ENCODE measurements around the gene UCK2.

UCK2 gene

DNA sequence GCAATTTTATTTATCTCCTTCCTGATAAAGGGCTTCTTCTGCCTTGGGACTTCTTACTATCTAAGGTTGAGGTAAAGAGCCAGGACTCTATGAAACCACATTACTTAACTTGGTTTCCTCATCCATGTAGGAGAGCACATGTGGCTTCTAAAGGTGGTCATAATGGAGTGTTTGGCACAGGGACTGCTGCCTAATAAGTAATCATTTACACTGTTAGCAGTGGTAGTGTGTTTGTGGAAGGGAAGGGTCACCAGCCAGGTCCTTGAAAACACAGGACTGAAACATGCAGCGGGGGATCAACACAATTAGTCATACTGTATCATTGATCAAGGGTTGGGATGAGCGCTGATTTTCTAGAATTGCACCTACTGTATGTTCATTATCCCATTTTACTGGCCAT is 59.6 kb downstream of the UCK2 start:
- H3K4me3 ChIP-seq (ENCODE audit: low read length): no peak overlapping the region
- no peak for TF ChIP-seq ZNF274 (IDR thresholded peaks at IDR 0.05; ENCODE audit: low read depth, low read length)

DNA sequence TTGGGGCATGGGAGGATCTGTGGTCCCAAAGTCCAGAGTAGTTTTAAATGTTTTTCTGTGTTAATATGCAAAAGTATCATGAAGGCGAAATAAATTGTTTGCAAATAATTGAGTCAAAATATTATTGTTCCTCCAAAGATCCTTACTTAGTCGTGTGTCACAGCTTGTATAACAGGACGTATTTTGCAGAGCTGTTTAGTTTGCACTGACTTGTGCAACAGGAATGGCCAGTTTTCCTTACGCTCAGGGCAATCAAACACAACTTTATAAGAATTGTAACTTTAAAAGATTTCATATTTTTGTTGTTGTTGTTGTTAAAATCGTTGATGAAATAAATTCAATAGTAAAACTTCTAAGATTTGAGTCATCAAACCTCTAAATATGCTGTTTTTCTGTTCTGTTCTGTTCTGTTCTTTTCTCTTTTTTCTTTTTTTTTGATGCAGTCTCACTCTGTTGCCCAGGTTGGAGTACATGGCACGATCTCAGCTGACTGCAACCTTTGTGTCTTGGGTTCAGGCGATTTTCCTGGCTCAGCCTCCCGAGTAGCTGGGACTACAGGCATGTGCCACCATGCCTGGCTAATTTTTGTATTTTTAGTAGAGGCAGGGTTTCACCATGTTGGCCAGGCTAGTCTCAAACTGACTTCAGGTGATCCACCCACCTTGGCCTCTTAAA is 60.6 kb downstream of the UCK2 start:
- no peak overlapping the region for H3K4me3 ChIP-seq (ENCODE audit: low read length)
- no peak for TF ChIP-seq ZNF274 (IDR thresholded peaks at IDR 0.05; ENCODE audit: low read depth, low read length)

DNA sequence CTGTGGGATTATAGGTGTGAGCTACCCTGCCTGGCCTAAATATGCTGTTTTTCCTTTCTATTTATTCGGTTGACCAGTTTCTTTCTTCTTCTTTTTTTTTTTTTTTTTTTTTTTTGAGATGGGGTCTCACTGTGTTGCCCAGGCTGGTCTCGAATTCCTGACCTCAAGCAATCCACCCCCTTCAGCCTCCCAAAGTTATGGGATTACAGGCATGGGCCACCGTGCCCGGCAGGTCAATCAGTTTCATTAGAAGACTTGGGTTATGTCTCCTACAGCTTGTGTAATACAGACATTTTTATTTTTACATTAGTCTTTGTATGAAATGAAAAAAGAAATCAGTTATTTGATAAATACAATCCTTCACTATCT is 61.1 kb downstream of the UCK2 start:
- TF ChIP-seq ZNF274 (IDR thresholded peaks at IDR 0.05; ENCODE audit: low read depth, low read length): no peak
- H3K4me3 ChIP-seq (ENCODE audit: low read length): no peak overlapping the region

DNA sequence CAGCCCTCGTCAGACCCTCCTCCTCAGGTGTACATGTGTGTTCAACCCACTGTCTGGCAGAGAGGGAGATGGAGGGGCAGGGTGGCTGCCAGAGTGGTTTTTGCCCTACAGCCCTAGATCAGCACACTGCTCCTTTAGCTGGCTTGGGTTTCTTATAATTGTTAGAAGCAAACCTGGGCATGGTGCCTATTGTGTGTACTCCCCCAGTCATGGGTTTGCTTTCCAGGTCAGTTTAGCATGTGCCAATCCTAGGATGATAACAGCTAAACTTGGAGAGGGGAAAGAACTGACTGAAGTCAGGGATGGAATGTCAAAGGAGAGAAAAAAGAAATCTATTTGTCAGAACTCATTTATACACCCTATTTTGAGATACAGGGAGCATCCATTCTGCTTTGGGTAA is 63.3 kb downstream of the UCK2 start:
- TF ChIP-seq ZNF274 (IDR thresholded peaks at IDR 0.05; ENCODE audit: low read depth, low read length): no peak
- H3K4me3 ChIP-seq (ENCODE audit: low read length): no peak overlapping the region

DNA sequence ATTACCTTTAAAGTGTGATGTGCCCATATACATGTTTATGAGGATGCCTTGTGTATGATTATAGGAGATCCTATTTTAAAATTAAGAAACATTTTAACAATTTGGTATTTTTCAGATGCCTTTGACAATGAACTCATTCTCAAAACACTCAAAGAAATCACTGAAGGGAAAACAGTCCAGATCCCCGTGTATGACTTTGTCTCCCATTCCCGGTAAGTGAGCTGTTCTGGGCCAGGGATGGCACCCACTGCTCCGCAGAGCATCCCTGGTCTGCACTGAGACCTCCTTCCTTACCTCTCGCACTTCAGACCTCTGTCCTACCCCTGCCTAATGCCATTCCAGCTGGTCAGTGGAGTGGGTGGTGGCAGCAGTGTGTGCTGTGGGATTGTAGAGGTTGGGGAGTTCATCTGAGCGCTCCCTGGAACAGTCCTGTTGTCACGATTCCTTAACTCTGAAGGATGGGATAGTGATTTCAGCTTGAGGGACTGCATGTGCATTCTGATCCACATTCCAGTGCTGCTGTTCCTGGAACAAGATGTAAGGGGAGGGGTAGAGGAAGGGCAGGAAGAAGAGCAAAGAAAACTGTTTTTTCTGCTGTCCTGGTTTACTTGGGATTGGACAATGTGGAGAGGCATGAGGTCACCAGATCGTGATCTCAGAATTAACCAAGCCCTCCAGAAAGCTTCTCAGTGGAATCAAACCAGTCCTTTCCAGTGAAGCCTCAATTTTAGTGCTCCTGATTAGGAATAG is 63.9 kb downstream of the UCK2 start:
- TF ChIP-seq ZNF274 (IDR thresholded peaks at IDR 0.05; ENCODE audit: low read depth, low read length): no peak
- H3K4me3 ChIP-seq (ENCODE audit: low read length): no peak overlapping the region

DNA sequence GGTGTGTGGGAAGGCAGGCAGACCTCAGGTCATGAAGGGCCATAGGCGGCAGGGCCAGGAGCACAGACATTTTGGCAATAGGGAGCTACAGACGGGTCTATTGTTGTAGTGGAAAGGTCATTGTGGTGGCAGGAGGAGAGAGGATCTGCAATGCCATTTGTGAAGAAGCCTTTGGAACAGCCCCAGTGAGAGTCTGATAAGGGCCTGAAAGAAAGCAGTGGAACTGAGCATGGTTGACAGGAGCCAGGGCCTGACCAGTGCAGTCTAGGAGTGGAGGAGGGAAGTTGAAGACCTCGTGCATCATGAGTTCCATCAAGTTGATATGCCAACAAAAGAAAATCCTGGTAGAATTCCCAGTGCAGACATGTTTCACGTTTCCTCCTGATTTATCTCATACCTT is 65.5 kb downstream of the UCK2 start:
- no peak for TF ChIP-seq ZNF274 (IDR thresholded peaks at IDR 0.05; ENCODE audit: low read depth, low read length)

DNA sequence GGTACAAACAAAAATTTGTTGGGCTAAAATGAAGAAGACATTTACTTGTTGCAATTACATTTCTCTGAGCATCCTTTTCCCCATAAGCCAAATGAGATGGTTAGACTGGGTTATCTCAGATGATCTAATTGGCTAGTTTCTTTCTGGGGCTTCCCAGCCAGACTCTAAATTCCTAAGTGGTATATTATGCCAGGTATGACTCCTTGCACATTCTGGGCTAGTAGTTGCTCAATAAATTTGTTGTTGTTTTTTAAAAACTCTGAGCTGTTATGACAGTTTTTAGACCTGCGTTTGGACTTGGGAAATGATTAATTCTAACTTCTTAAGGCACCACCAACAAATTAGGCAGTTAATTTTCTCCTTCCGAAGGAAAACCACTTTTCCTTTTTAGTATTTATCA is 66.1 kb downstream of the UCK2 start:
- H3K4me3 ChIP-seq (ENCODE audit: low read length): no peak overlapping the region
- no peak for TF ChIP-seq ZNF274 (IDR thresholded peaks at IDR 0.05; ENCODE audit: low read depth, low read length)

More for the DNA sequence above, 65.5 kb downstream of the UCK2 start:
- H3K4me3 ChIP-seq (ENCODE audit: low read length): no peak overlapping the region

DNA sequence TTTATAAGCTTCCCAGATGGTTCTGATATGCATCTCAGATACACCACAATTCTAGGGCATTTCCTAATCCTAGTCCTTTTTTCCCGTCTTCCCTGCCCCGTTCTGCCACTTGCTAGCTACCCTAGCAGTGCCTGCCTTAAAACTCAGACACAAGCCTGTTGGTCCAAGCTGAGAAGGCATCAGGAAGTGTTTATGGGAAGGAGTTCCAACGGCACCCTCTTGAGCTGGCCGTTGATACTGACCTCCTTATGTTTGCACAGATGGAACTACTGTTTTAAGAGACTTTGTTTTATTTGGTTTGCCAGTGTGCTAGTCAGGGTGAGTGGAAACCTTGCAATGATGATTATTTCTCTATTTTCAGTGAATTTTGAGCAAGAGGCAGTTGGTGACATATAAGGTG is 67.2 kb downstream of the UCK2 start:
- no peak overlapping the region for H3K4me3 ChIP-seq (ENCODE audit: low read length)
- no peak for TF ChIP-seq ZNF274 (IDR thresholded peaks at IDR 0.05; ENCODE audit: low read depth, low read length)

DNA sequence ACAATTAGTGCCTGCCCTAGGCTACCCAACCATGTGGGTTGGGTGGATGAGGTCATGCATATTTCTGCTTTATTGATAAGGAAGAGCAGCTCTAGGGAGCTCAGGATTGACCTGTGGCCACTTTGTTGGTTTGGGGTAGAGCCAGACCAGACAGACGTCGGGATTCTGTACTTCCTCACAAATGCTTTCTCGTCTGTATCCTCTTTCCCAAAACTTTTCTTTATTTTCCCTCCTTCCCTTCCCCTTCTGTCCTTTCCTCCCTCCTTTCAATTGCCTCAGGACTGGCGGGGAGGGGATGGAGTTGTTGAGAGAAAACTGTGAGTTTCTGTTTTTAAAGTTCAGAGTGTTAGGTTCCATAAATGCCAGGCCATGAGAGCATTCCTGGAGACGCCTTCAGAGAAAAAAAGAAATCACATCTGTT is 68.0 kb downstream of the UCK2 start:
- H3K4me3 ChIP-seq (ENCODE audit: low read length): no peak overlapping the region

DNA sequence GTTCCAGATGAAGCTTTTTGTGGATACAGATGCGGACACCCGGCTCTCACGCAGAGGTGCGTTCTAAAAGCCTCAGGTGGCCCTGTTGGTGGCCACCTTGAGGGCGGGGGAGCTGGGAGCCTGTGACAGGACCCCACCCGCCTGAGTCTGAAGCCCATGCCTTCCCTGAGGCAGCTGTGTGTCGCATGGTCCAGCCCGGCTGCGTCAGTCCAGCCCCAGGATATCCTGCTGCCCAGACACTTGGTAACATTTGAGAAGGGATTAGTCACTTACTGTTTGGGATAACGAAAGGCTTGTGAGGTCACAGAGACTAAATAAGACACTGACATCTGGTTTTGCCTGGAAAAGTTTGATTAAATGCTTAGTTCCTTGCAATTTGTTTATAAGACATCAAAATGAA is 68.9 kb downstream of the UCK2 start:
- no peak for TF ChIP-seq ZNF274 (IDR thresholded peaks at IDR 0.05; ENCODE audit: low read depth, low read length)
- no peak overlapping the region for H3K4me3 ChIP-seq (ENCODE audit: low read length)

More for the DNA sequence above, 68.0 kb downstream of the UCK2 start:
- TF ChIP-seq ZNF274 (IDR thresholded peaks at IDR 0.05; ENCODE audit: low read depth, low read length): no peak

DNA sequence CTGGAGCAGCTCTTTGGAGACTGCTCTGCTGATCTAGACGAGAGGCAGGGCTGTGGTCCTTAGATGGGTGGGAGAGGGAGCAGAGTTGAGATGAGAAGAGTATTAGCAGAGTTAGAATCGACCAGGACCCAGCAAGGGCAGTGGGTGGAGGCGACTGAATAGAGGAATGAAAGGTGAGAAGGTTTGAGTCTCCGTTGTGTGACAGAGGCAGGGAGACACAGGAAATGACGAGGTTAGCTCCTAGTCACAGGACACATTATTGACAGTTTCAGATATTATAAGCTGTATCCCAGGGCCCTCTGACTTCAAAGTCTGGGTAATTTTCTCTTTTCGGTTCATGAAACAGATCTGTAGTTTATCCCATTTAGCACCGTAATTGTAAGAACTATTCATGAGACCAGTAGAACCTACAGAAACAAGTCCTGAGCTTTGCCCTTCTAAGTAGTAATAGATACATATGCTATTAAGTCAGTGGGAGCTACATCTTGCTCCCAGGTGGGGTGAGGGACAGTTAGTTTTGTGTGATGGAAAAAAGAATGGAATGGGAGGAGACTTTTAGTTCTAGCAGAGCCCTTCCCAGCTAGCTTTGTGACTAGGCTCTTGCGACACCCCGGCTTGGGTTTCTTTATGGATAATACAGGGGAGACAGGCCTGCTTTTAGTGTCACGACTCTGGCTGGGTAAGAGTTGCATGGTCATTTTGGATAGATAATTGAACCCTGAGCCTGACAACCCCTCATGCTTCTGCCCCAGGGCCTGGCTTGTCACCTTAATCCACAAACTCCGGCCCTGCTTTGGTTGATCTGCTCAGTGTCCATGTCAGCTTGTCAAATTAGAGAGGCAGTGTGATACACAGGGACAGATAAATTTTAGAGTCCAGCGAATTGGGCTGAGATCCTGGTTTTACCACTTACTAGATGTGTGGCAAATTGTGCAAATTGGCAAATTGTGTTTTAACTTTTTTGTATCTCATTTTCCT is 70.2 kb downstream of the UCK2 start:
- no peak overlapping the region for H3K4me3 ChIP-seq (ENCODE audit: low read length)
- no peak for TF ChIP-seq ZNF274 (IDR thresholded peaks at IDR 0.05; ENCODE audit: low read depth, low read length)

DNA sequence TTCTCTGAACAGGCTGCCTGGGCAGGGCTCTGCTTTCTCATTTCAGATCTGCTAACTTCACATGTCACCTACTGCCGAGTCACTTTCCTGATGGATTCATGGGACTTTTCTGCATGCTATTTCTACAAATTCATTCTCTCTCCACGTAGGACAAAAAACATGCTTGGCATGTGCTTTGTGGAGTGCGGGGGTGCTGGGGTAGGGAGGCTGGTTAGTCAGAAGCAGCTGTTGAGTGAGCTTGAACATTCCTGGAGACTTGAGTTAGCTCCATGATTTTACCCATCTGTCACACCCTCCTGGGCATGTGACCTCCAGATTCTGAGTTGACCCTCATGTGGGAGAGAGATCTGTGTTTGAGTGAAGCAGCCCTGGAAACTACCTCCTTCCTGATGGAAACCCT is 71.4 kb downstream of the UCK2 start:
- no peak overlapping the region for H3K4me3 ChIP-seq (ENCODE audit: low read length)
- no peak for TF ChIP-seq ZNF274 (IDR thresholded peaks at IDR 0.05; ENCODE audit: low read depth, low read length)

DNA sequence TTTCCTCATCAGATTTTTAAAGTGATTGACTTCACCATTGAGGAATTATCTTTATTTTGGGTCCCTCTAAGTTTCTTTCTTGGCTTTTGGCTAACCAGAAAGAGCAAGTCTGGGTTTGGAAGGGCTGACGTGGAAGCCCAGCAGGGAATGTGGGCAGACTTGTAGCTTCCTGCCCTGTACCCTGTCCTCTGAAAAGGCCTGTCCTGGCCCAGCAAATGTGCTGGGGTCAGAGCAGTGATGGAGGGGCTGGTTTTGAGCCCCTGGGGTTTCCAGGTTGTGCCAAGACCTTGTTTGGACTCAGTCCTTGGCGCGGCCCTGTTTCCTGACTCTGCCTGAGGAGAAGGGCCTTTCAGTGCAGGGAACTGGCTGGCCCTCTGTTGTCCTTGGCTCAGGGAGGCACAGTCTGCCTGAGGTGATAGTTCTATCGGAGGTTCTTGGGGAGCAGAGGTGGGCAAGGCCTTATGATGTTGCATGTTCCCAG is 72.1 kb downstream of the UCK2 start:
- no peak overlapping the region for H3K4me3 ChIP-seq (ENCODE audit: low read length)
- TF ChIP-seq ZNF274 (IDR thresholded peaks at IDR 0.05; ENCODE audit: low read depth, low read length): no peak
